ENCODE data around the gene CACNA1B. TPM values are rescaled to one million over a fixed set of nuclear protein-coding genes. Genes with fewer than 3 reads are reported as not detected.

The CACNA1B gene
- total RNA-seq, 1 donor from 2014 or later = 84.4 TPM

DNA sequence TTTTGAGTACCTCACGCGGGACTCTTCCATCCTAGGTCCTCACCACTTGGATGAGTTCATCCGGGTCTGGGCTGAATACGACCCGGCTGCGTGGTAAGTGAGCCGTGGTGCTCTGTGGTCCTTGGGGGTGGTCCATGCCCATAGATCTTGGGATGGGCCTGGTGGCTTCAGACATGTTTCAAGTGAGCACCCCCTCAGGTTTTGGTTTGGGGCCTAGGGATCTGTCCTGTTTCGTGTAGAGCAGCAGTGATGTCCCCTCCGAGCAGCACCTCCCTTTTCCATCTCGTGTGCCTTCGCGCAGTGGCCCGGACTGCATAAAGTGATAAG lies 218.9 kb downstream of the CACNA1B start:
- H3K36me3 Mint-ChIP-seq (ENCODE audit: unreplicated experiment) = peaks cover 41% of the 10 kb centered on the region
- H3K27ac Mint-ChIP-seq (ENCODE audit: unreplicated experiment) = no peak overlapping the region
- peaks cover 18% of the 10 kb centered on the region for H3K4me1 Mint-ChIP-seq (ENCODE audit: low read depth, unreplicated experiment)
- DNase-seq = no peak
- TF ChIP-seq, protein P1, sequence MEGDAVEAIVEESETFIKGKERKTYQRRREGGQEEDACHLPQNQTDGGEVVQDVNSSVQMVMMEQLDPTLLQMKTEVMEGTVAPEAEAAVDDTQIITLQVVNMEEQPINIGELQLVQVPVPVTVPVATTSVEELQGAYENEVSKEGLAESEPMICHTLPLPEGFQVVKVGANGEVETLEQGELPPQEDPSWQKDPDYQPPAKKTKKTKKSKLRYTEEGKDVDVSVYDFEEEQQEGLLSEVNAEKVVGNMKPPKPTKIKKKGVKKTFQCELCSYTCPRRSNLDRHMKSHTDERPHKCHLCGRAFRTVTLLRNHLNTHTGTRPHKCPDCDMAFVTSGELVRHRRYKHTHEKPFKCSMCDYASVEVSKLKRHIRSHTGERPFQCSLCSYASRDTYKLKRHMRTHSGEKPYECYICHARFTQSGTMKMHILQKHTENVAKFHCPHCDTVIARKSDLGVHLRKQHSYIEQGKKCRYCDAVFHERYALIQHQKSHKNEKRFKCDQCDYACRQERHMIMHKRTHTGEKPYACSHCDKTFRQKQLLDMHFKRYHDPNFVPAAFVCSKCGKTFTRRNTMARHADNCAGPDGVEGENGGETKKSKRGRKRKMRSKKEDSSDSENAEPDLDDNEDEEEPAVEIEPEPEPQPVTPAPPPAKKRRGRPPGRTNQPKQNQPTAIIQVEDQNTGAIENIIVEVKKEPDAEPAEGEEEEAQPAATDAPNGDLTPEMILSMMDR (IDR thresholded peaks at IDR 0.05; ENCODE audit: partially characterized antibody, unreplicated experiment) = no peak
- no peak overlapping the region for H3K4me3 Mint-ChIP-seq (ENCODE audit: unreplicated experiment)
- peaks cover 21% of the 10 kb centered on the region for H3K27me3 Mint-ChIP-seq (ENCODE audit: unreplicated experiment)
- peaks cover 37% of the 10 kb centered on the region for H3K9me3 Mint-ChIP-seq (ENCODE audit: unreplicated experiment)

DNA sequence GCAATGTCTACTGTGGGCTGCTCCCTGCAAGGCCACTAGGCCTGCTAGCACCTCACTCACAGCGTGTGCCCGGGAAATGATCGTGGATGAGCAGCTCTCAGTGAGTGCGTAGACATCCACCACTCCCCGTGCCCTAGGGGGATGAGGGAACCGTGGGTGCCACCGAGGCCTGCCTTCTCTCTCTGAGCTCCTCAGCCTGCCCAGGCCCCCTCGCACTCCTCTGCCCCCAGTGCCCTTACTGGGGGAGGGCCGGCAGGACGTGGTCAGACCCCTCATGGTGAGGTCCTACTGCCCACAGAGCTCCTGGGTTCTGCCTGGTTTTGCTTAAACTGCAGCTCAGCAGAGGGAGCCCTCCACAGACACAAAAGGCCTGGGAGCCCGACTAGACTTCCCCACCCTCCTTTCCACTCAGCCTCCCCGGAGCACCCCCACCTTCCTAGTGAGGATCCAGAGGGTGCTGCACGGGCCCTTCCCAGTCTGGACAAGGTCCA lies 220.0 kb downstream of the CACNA1B start:
- Mint-ChIP-seq H3K27ac (ENCODE audit: unreplicated experiment) (no peak overlapping the region), H3K36me3 (ENCODE audit: unreplicated experiment) (peaks cover 36% of the 10 kb centered on the region), H3K4me3 (ENCODE audit: unreplicated experiment) (no peak overlapping the region), H3K4me1 (ENCODE audit: low read depth, unreplicated experiment) (peaks cover 21% of the 10 kb centered on the region), H3K27me3 (ENCODE audit: unreplicated experiment) (peaks cover 22% of the 10 kb centered on the region), H3K9me3 (ENCODE audit: unreplicated experiment) (peaks cover 32% of the 10 kb centered on the region)
- TF ChIP-seq, protein P1 (IDR thresholded peaks at IDR 0.05; ENCODE audit: partially characterized antibody, unreplicated experiment) = no peak
- DNase-seq = no peak

DNA sequence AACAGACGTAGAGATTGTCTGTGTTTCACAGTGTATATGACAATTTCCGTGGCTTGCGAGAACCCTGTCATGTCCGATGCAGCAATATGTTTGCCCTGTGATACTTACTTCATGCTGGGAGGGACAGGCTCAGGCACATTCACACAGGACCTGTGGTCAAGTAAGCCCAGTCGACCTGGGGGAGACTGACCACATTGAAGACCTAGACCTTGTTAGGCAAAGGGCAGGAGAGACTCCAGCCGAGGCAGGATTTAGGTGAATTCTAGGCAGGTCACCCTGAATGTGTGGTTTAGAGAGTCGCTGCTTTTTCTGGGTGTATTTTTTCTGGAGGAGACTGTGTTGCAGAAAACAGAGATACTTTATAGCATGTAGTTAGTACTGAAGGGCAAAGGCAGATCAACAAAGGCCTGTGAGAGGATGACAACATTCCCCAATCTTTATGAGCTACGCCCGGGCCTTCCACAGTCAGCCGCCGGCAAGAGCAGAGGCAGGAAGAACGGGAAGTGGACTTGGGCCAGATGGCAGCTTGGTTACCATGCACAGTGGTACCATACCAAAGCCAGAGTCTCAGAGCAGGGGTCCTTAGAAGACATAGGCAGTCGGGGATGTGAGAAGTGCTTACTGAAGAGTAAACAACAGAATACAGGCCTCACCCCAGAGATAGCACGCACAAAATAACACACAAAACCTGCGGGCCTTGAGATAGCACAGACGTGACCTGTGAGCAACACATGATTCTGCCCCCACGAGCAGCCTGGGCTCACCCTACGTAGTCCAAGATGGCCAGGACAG lies 220.7 kb downstream of the CACNA1B start:
- Mint-ChIP-seq H3K27me3 (ENCODE audit: unreplicated experiment) (peaks cover 22% of the 10 kb centered on the region), H3K9me3 (ENCODE audit: unreplicated experiment) (peaks cover 35% of the 10 kb centered on the region), H3K4me3 (ENCODE audit: unreplicated experiment) (no peak overlapping the region), H3K4me1 (ENCODE audit: low read depth, unreplicated experiment) (peaks cover 21% of the 10 kb centered on the region), H3K36me3 (ENCODE audit: unreplicated experiment) (peaks cover 36% of the 10 kb centered on the region), H3K27ac (ENCODE audit: unreplicated experiment) (peak overlapping the region; percentile 41)
- TF ChIP-seq, protein P1 (IDR thresholded peaks at IDR 0.05; ENCODE audit: partially characterized antibody, unreplicated experiment) = no peak
- DNase-seq = no peak

DNA sequence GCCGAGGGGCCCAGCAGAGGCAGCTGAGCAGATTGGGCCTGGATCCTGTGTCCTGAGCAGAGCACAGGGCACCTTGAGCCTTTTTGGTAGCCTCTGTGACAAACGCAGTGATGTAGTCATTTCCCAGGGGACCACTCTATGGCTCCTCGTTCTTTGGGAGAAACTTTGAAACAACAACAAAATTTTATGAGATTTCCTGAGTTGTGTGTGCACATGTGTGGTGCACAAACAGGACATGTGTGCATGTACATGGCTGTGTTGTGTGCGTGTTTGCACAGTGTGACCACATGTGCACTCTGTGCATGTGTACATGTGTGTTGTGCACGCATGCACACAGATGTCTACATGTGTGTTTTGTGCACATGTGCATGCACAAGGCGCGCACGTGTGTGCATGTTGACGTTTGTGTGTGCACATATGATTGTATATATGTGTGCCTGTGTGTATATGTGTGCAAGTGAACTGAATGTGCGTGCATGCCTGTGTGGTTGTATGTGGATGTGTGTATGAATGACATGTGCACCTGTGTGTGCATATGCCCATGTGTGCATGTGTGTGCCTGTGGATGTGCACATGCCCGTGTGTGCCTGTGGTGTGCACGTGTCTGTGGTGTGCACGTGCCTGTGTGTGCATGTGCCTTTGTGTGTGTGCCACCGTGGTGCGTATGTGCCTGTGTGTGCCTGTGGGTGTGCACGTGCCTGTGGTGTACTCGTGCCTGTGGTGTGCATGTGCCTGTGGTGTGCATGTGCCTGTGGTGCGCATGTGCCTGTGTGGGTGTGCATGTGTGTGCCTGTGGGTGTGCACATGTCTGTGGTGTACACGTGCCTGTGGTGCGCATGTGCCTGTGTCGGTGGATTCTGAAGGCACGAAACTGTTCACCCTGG lies 221.6 kb downstream of the CACNA1B start:
- Mint-ChIP-seq H3K27me3 (ENCODE audit: unreplicated experiment) (peaks cover 22% of the 10 kb centered on the region), H3K4me3 (ENCODE audit: unreplicated experiment) (peak overlapping the region; percentile 36), H3K36me3 (ENCODE audit: unreplicated experiment) (peaks cover 31% of the 10 kb centered on the region), H3K9me3 (ENCODE audit: unreplicated experiment) (peaks cover 35% of the 10 kb centered on the region), H3K4me1 (ENCODE audit: low read depth, unreplicated experiment) (peaks cover 23% of the 10 kb centered on the region), H3K27ac (ENCODE audit: unreplicated experiment) (peak overlapping the region; percentile 94)
- DNase-seq = no peak
- TF ChIP-seq, protein P1 (IDR thresholded peaks at IDR 0.05; ENCODE audit: partially characterized antibody, unreplicated experiment) = no peak

Data from glutamatergic neuron (in vitro differentiated cells).